Peyer's patch (tissue), 4 donors: Measurements from ENCODE around the gene PRKCG. TPM values are rescaled to one million over a fixed set of nuclear protein-coding genes. Genes with fewer than 3 reads are reported as not detected.
A peak's percentile ranks its signal among the peaks of the same experiment; 100 is the strongest.

Experiments used
- DNase-seq, 3 donors: peaks; one replicate each; pipeline ENCODE4 v3.0.0-alpha.2; 2017 to 2019
- H3K27ac ChIP-seq, 4 donors: fragments of 200-600 bp; sonication (generic); one replicate each; pipeline ENCODE4 v1.5.1; 2016 to 2019
- H3K27me3 ChIP-seq, 2 donors: fragments of 200-600 bp; sonication (generic); one replicate each; pipeline ENCODE4 v1.5.1; 2019
- H3K36me3 ChIP-seq, 3 donors: fragments of 200-600 bp; sonication (generic); one replicate each; pipeline ENCODE4 v1.5.1; 2016 to 2019
- H3K4me1 ChIP-seq, 4 donors: fragments of 200-600 bp; sonication (generic); one replicate each; pipeline ENCODE4 v1.5.1; 2016 to 2019
- H3K4me3 ChIP-seq, 4 donors: fragments of 200-600 bp; sonication (generic); 1 replicate in 3 of 4; 2 replicates in 1 of 4; pipeline ENCODE4 v1.5.1; 2016 to 2019; ENCODE audit warnings: mild to moderate bottlenecking in 1 of 4
- H3K9me3 ChIP-seq, 4 donors: fragments of 200-600 bp; sonication (generic); one replicate each; pipeline ENCODE4 v1.5.1; 2016 to 2019; ENCODE audit warnings: mild to moderate bottlenecking in 1 of 4
- POLR2A ChIP-seq, 2 donors: fragments of 450-650 bp; IDR thresholded peaks; one replicate each; pipeline ENCODE4 v1.5.1; 2017; ENCODE audit warnings: antibody characterized with exemption in 2 of 2, mild to moderate bottlenecking in 2 of 2, moderate library complexity in 2 of 2
- total RNA-seq, 4 donors: library from RNA; depleted of rRNA; stranded (reverse); fragments of >200 nt; gene quantifications; one replicate each; pipeline ENCODE4 v1.1.0, GENCODE V29; 2016
- TF ChIP-seq, protein P1 (sequence below), 6 experiments: fragments of 450-650 bp in 4 of 6; fragments of 200-600 bp in 2 of 6; sonication (generic) in 1 of 6; IDR thresholded peaks; one replicate each; pipeline ENCODE4 v1.5.1; 2017 to 2019; ENCODE audit warnings: antibody characterized with exemption in 6 of 6, mild to moderate bottlenecking in 3 of 6, moderate library complexity in 1 of 6

Gene PRKCG
- total RNA-seq, 4 donors from 2014 or later: 0.47 to 2.5 TPM; not detected in 2

GRCh38 chr19:53870485-53870844 is 11.5 kb upstream of the PRKCG start:
- DNase-seq: peak in 1 of 3 donors; percentile 68
- Histone ChIP-seq H3K27me3 (no peaks in the 10 kb centered on the region), H3K9me3 (no peaks in the 10 kb centered on the region), H3K4me3 (peak overlapping the region in 3 of 4 donors; percentile 58 to 69 (median 69)), H3K4me1 (peaks cover 0 to 71% (median 1%) of the 10 kb centered on the region in 4 donors), H3K36me3 (peaks cover 0 to 26% (median 0%) of the 10 kb centered on the region in 3 donors), H3K27ac (peak overlapping the region; percentile 81 to 93 (median 91))
- TF ChIP-seq, protein P1, sequence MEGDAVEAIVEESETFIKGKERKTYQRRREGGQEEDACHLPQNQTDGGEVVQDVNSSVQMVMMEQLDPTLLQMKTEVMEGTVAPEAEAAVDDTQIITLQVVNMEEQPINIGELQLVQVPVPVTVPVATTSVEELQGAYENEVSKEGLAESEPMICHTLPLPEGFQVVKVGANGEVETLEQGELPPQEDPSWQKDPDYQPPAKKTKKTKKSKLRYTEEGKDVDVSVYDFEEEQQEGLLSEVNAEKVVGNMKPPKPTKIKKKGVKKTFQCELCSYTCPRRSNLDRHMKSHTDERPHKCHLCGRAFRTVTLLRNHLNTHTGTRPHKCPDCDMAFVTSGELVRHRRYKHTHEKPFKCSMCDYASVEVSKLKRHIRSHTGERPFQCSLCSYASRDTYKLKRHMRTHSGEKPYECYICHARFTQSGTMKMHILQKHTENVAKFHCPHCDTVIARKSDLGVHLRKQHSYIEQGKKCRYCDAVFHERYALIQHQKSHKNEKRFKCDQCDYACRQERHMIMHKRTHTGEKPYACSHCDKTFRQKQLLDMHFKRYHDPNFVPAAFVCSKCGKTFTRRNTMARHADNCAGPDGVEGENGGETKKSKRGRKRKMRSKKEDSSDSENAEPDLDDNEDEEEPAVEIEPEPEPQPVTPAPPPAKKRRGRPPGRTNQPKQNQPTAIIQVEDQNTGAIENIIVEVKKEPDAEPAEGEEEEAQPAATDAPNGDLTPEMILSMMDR (IDR thresholded peaks at IDR 0.05): no peak
- no peak for TF ChIP-seq POLR2A (IDR thresholded peaks at IDR 0.05)

GRCh38 chr19:53871454-53871853 is 10.5 kb upstream of the PRKCG start:
- Histone ChIP-seq H3K9me3 (no peaks in the 10 kb centered on the region), H3K27me3 (no peaks in the 10 kb centered on the region), H3K4me1 (peaks cover 0 to 61% (median 1%) of the 10 kb centered on the region in 4 donors), H3K27ac (peak overlapping the region in 1 of 4 donors; percentile 25), H3K36me3 (peaks cover 0 to 31% (median 0%) of the 10 kb centered on the region in 3 donors), H3K4me3 (peak overlapping the region in 1 of 4 donors; percentile 69)
- DNase-seq: no peak
- TF ChIP-seq, protein P1 (IDR thresholded peaks at IDR 0.05): no peak
- no peak for TF ChIP-seq POLR2A (IDR thresholded peaks at IDR 0.05)

DNA sequence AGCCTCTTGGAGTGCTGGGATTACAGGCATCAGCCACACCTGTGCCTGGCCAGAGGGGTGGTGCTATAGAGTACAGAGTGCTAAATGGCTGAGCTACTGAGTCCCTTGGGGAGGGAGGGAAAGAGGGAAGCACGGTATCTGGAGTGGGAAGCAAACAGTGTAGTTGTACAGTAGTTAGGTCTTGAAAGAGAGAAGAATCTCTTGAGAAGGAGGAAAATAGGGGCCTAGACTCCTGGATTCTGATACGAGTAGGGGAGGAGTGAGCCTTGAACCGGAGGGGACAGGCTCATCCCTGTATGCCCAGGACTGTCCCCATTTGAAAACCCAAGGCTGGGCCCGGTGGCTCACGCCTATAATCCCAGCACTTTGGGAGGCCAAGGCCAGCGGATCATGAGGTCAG is 9.2 kb upstream of the PRKCG start:
- Histone ChIP-seq H3K9me3 (no peaks in the 10 kb centered on the region), H3K27me3 (no peaks in the 10 kb centered on the region), H3K36me3 (peaks cover 0 to 31% (median 0%) of the 10 kb centered on the region in 3 donors), H3K27ac (no peak overlapping the region), H3K4me3 (no peak overlapping the region), H3K4me1 (peaks cover 0 to 52% (median 0%) of the 10 kb centered on the region in 4 donors)
- TF ChIP-seq POLR2A (IDR thresholded peaks at IDR 0.05): no peak
- TF ChIP-seq, protein P1 (IDR thresholded peaks at IDR 0.05): no peak
- DNase-seq: no peak

- TF ChIP-seq POLR2A (IDR thresholded peaks at IDR 0.05): no peak
- TF ChIP-seq, protein P1 (IDR thresholded peaks at IDR 0.05): no peak
- H3K36me3 ChIP-seq: peaks cover 0 to 31% (median 0%) of the 10 kb centered on the region in 3 donors
- peak overlapping the region in 2 of 4 donors; percentile 30 to 42 for H3K27ac ChIP-seq
- H3K4me1 ChIP-seq: peaks cover 0 to 52% (median 0%) of the 10 kb centered on the region in 4 donors
- DNase-seq: no peak
- no peak overlapping the region for H3K4me3 ChIP-seq
- no peaks in the 10 kb centered on the region for H3K27me3 ChIP-seq
- H3K9me3 ChIP-seq: no peaks in the 10 kb centered on the region
Observed at GRCh38 chr19:53873773-53874605, 8.0 kb upstream of the PRKCG start.

DNA sequence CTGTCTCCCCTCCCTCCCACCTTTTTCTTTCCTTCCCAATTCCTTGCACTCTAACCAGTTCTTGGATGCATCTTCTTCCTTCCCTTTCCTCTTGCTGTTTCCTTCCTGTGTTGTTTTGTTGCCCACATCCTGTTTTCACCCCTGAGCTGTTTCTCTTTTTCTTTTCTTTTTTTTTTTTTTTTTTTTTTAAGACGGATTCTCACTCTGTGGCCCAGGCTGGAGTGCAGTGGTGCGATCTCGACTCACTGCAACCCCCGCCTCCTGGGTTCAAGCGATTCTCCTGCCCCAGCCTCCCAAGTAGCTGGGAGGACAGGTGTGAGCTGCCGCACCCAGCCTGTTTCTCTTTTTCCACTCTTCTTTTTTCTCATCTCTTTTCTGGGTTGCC is 7.4 kb upstream of the PRKCG start:
- peaks cover 0 to 55% (median under 1%) of the 10 kb centered on the region in 4 donors for H3K4me1 ChIP-seq
- peaks cover 0 to 31% (median 0%) of the 10 kb centered on the region in 3 donors for H3K36me3 ChIP-seq
- H3K4me3 ChIP-seq: no peak overlapping the region
- TF ChIP-seq, protein P1 (IDR thresholded peaks at IDR 0.05): no peak
- no peak for TF ChIP-seq POLR2A (IDR thresholded peaks at IDR 0.05)
- peak overlapping the region in 2 of 4 donors; percentile 30 to 42 for H3K27ac ChIP-seq
- no peaks in the 10 kb centered on the region for H3K9me3 ChIP-seq
- DNase-seq: no peak
- H3K27me3 ChIP-seq: no peaks in the 10 kb centered on the region
